GM12892 (cell line): ENCODE results near the gene PQBP1.
A peak's percentile ranks its signal among the peaks of the same experiment; 100 is the strongest.

Experiments used
- DNase-seq: peaks from one replicate; pipeline ENCODE4 v3.0.0; 2011; ENCODE audit not compliant: insufficient read length
- FAIRE-seq: peaks from 2 replicates; lab custom pipeline; 2011; peaks lifted over from hg19 to GRCh38; lab: Jason Lieb, UNC
- POLR2A ChIP-seq: IDR thresholded peaks from 2 replicates; pipeline ENCODE4 v1.6.1; 2011; ENCODE audit warnings: low read depth, low read length, control low read depth
- POLR2AphosphoS5 ChIP-seq: IDR thresholded peaks from 2 replicates; pipeline ENCODE4 v1.6.1; 2011; ENCODE audit warnings: low read depth, low read length, control low read depth
- TAF1 ChIP-seq: IDR thresholded peaks from 2 replicates; pipeline ENCODE4 v1.6.1; 2011; ENCODE audit warnings: low read depth, mild to moderate bottlenecking, control low read depth, low read length, borderline replicate concordance

Gene PQBP1

DNA sequence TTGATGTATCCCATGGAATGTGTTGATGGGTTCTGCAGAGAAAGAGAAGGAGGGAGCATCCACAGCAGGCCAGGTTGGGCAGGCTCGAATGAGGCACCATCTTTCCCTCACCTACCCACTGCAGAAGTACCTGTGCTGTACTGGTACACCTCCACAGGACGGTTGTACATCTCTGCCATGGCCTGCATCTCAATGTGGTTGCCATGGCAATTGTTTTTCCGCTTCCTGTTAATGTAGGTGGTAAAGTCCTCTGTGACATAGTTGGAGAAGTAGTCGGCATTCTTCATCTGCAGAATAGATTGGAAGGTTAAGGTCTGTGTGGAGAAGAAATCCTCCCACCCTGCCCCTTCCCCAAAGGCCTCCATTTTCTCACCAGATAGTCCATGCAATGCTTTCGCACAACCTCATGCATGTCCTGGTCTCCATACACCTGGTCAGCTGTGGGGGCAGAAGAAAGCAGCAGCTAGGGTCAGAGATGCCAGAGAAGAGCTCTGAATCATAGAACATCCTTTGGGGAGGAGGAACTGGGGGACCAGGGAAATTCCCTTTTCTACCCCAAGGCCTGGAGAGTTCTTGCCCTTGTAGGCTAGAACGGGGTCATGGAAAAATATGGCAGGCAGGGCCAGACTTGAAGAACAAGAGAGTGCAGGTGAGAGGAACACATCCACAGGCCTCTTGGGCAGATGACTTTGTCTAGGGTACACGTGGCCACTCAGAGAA, 37.0 kb downstream of the PQBP1 start:
- DNase-seq, result no peak
- FAIRE-seq, result peak; percentile 42
- TF ChIP-seq POLR2A (no peak), POLR2AphosphoS5 (no peak), TAF1 (no peak)

GRCh38 chrX:48935301-48935670, 37.6 kb downstream of the PQBP1 start:
- FAIRE-seq (no peak), DNase-seq (no peak)
- TF ChIP-seq TAF1 (no peak), POLR2AphosphoS5 (no peak), POLR2A (no peak)

DNA sequence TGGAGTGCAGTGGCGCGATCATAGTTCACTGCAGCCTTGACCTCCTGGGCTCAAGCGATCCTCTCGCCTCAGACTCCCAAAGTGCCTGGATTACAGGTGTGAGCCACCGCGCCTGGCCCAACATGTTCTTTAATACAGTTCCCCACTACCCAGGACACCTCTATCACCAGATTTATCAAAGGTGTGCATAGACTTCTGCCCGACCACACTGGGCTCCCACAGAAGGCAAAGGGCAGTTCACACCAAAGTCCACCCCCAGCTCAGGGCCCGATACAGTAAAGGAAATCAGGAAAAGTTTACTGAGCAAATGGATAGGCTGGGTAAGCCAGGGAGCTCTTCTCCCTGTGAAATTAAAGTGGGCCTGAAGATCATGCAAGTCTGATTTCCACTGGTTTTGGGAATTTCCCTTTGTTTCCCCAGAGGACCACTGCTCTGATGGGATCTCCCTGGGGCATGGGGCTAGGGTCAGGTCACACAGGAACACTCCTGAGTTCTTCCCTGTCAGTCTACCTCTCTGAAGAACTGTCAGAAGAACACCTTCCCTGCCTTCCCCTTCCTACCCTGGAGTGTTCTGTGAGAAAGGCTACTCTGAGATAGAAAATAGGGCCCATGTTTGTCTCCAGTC, 38.8 kb downstream of the PQBP1 start:
- FAIRE-seq (no peak), DNase-seq (no peak)
- TF ChIP-seq POLR2AphosphoS5 (no peak), POLR2A (no peak), TAF1 (no peak)

DNA sequence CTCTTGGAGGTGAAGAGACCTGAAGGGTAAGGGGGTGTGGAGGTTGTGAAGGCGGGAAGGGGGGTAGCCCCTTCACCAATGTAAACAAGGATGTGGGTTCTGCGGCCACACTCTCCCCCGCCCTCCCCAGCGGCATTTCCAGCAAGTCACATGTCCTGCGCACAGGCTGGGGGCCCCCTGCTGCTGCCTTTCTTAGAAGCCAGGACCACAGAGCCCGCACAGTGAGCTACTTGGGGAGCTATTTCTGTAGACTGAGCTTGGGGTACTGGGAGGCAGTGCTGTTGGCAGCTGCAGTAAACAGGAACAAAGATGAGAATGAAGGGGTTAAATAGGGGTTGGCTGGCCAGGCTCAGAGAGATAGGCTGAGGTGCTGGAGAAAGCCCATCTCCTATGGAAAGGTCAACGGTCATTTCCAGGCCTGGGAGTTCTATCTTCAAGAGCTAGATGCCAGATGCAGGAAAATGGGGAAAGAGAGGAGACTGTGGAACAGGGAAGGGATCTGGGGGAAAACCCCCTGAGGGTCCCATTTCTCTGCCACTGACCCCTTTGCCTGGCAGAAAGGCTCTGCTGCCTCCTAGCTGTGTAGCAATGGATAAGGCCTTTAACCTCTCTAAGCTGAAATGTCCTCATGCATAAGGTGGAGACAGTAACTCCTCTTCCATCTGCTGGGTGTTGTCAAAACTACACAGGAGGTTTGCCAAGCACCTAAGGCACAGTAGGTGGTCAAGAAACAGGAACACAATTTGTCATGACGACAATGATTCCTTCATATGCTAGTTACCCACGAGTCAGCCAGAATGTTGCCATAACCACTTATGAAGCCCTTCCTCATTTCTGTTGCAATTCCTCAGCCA, 39.6 kb downstream of the PQBP1 start:
- DNase-seq (peak; percentile 49), FAIRE-seq (peak; percentile 98)
- TF ChIP-seq POLR2A, result no peak
- TF ChIP-seq POLR2AphosphoS5, result peak; percentile 31; the same call in 1 of the 2 replicates
- no peak for TF ChIP-seq TAF1

DNA sequence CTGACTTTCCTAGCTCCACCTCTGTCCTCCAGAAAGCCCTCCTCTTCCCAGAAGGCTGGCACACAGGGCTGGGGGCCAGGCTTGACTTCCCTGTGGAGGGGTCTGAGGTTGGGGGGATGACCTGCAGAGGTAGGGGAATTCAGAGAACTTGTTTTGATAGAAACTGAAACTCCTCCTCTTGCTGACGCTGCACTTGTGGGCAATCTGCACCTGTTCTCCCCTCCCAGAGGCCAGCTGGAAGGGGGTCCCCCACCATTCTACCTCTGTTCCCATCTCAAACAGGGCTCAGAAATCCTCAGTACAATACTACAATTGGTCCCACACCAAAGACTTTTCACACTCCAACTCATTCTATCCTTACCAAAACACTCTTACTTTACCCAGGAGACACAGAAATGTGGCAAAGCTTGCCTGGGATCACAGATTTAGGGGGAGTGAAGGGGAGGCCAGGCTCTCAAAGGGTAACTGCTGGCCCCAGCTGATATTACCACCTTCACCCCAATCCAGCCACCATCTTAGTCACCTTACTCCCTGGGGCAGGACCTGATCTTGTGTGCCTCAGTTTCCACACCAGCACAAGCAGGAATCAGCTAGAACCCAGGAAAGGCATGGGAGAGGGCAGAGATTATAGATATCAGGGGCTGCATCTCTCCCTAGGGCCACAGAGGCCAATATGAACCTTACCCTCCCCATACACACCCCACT, 41.1 kb downstream of the PQBP1 start:
- FAIRE-seq (peak; percentile 92), DNase-seq (no peak)
- TF ChIP-seq TAF1, result no peak
- no peak for TF ChIP-seq POLR2A
- TF ChIP-seq POLR2AphosphoS5, result peak; percentile 39; the same call in 1 of the 2 replicates

DNA sequence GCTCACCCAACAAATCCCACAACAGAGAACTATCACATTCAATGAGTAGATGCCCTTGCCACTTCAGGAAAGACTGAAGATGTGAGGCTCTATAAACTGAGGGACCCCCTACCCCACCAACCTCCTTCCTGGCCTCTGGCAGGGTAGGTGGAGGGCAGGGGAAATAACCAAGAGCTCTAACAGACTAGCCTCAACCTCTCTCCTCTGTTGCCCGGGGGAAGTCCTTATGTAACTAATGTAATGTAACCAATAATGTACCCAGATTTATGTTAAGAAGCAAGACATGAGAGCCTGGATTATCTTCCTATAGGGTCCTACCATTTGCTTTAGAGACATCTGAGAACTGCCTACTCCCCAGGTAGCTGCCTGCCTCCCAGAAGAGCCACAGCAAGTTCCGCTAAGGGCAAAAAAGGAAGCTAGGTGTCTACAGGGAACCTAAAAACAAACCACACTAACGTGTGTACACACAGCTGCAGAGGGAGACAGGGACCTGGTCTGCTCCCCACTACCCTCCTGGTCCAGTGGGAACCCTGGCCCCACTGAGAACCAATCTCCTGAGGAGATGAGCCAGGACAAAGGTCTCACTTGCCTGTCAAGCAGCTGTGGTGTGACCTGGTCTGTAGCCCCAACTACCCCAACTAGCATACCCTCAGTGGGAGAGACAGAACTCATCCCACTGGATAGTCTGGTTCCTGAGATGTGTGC, 41.9 kb downstream of the PQBP1 start:
- DNase-seq, result no peak
- peak; percentile 86 for FAIRE-seq
- TF ChIP-seq TAF1 (no peak), POLR2A (no peak), POLR2AphosphoS5 (no peak)

- DNase-seq, result no peak
- no peak for TF ChIP-seq TAF1
- no peak for TF ChIP-seq POLR2AphosphoS5
- no peak for TF ChIP-seq POLR2A
- no peak for FAIRE-seq
Measured at GRCh38 chrX:48940404-48940955, 42.8 kb downstream of the PQBP1 start.

DNA sequence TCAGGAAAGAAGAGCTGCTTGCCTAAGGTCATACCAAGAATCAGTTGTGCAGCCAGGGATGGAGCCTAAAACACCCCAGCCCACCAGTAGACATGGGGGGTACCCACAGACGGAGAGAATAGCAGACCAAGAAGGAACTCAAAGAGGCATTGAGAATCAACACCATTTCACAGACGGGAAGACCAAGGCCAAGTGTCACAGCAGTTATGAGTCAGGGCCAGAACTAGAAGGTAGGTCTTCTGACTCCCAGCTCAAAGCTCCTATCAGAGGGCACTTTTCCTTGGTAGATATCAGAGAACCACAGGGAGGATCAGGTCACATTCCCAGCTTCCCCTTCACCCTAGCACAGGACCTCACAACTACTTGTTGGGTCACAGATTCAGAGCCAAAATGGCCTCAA, 45.2 kb downstream of the PQBP1 start:
- DNase-seq, result no peak
- peak; percentile 81 for FAIRE-seq
- TF ChIP-seq TAF1, result no peak
- no peak for TF ChIP-seq POLR2A
- no peak for TF ChIP-seq POLR2AphosphoS5

GRCh38 chrX:48945517-48946348, 48.0 kb downstream of the PQBP1 start:
- DNase-seq (no peak), FAIRE-seq (peak; percentile 74)
- TF ChIP-seq POLR2AphosphoS5 (no peak), TAF1 (no peak), POLR2A (no peak)

GRCh38 chrX:48948589-48948988, 50.9 kb downstream of the PQBP1 start:
- DNase-seq (no peak), FAIRE-seq (no peak)

More at GRCh38 chrX:48948589-48948988, 50.9 kb downstream of the PQBP1 start:
- no peak for TF ChIP-seq POLR2A
- no peak for TF ChIP-seq POLR2AphosphoS5
- TF ChIP-seq TAF1, result no peak
